GM20431 (cell line): ENCODE results near the gene GSN.

Experiments used
- in situ Hi-C: fragments of 300-500 bp; cut with MseI, MboI; formaldehyde crosslinking; loops from one replicate; pipeline ENCODE4 v1.15.0; 2020; ENCODE audit warnings: low sequenced_read_pairs; ENCODE audit not compliant: unreplicated experiment

The GSN gene

GRCh38 chr9:121331992-121332685 is 64.2 kb downstream of the GSN start:
- in situ Hi-C loops: no loop called here

GRCh38 chr9:121333950-121334773 is 66.2 kb downstream of the GSN start:
- in situ Hi-C loops: no loop called here

- in situ Hi-C loops: no loop called here
These were observed 68.7 kb downstream of the GSN start for GRCh38 chr9:121336665-121337064.

- in situ Hi-C loops: no loop called here
These were observed 71.5 kb downstream of the GSN start for GRCh38 chr9:121339437-121339836.

GRCh38 chr9:121340676-121341392 is 72.9 kb downstream of the GSN start:
- in situ Hi-C loops: no loop called here

- in situ Hi-C loops: no loop called here
These were observed 76.2 kb downstream of the GSN start for GRCh38 chr9:121344184-121344583.

GRCh38 chr9:121345070-121345469 is 77.1 kb downstream of the GSN start:
- in situ Hi-C loops: no loop called here

GRCh38 chr9:121348221-121348620 is 80.3 kb downstream of the GSN start:
- in situ Hi-C loops: no loop called here

- in situ Hi-C loops: no loop called here
These were observed 81.0 kb downstream of the GSN start for GRCh38 chr9:121349009-121349408.

- in situ Hi-C loops: no loop called here
These were observed 82.1 kb downstream of the GSN start for GRCh38 chr9:121350036-121350435.

- in situ Hi-C loops: no loop called here
These were observed 83.1 kb downstream of the GSN start for GRCh38 chr9:121350993-121351561.

- in situ Hi-C loops: no loop called here
These were observed 85.5 kb downstream of the GSN start for GRCh38 chr9:121353241-121354061.

GRCh38 chr9:121354141-121354540 is 86.2 kb downstream of the GSN start:
- in situ Hi-C loops: no loop called here

GRCh38 chr9:121354762-121355161 is 86.8 kb downstream of the GSN start:
- in situ Hi-C loops: no loop called here

GRCh38 chr9:121357011-121357410 is 89.0 kb downstream of the GSN start:
- in situ Hi-C loops: no loop called here

- in situ Hi-C loops: no loop called here
These were observed 90.8 kb downstream of the GSN start for GRCh38 chr9:121358751-121359150.

GRCh38 chr9:121359351-121360294 is 91.7 kb downstream of the GSN start:
- in situ Hi-C loops: no loop called here

GRCh38 chr9:121360601-121361374 is 92.8 kb downstream of the GSN start:
- in situ Hi-C loops: no loop called here
